ENCODE results near the gene TCEAL9. TPM values are rescaled to one million over a fixed set of nuclear protein-coding genes. Genes with fewer than 3 reads are reported as not detected.
A peak's percentile ranks its signal among the peaks of the same experiment; 100 is the strongest.
"Not testable (repeated sequence)": the region's sequence is repeated elsewhere in the genome, so short reads cannot be mapped to it uniquely, and the experiment has no call there.

TCEAL9 gene
- total RNA-seq, 4 donors from 2014 or later: 24.3 to 37.7 (median 27.5) TPM

GRCh38 chrX:103376118-103376978, 20.0 kb downstream of the TCEAL9 start, which contains the start of gene BEX3:
Gene BEX3 (plus strand): TSS chrX:103376538. CDS start chrX:103377522, 984 bp downstream.
- no peak for DNase-seq (ENCODE audit: low spot score in 2 of 2)
- H3K4me3 ChIP-seq (ENCODE audit: low read depth, poor library complexity, severe bottlenecking): peak within 1 kb of the TSS; percentile 30
- TF ChIP-seq POLR2A (IDR thresholded peaks at IDR 0.05): no peak
- TF ChIP-seq CTCF (IDR thresholded peaks at IDR 0.05): no peak
- WGBS, 2 donors: 35 to 39% methylated on average over 4 to 50 of the region's 62 CpGs
- intact Hi-C loops (cut with DNase I; ENCODE audit: low total_unique reads): no loop called here

- intact Hi-C loops (cut with DNase I; ENCODE audit: low total_unique reads): no loop called here
- TF ChIP-seq POLR2A (IDR thresholded peaks at IDR 0.05) (no peak), CTCF (IDR thresholded peaks at IDR 0.05) (no peak)
- no peak for DNase-seq (ENCODE audit: low spot score in 2 of 2)
- no peak overlapping the region for H3K4me3 ChIP-seq (ENCODE audit: low read depth, poor library complexity, severe bottlenecking)
- 0 to 44% methylated on average over 5 to 18 of the region's 19 CpGs for WGBS, 2 donors
These were observed 20.6 kb downstream of the TCEAL9 start for GRCh38 chrX:103376979-103377324.

- no peak for DNase-seq (ENCODE audit: low spot score in 2 of 2)
- WGBS, 2 donors: 68 to 80% methylated on average over 2 of the region's 2 CpGs
- H3K4me3 ChIP-seq (ENCODE audit: low read depth, poor library complexity, severe bottlenecking): no peak overlapping the region
- TF ChIP-seq POLR2A (IDR thresholded peaks at IDR 0.05): no peak
- intact Hi-C loops (cut with DNase I; ENCODE audit: low total_unique reads): no loop called here
These were observed 22.7 kb downstream of the TCEAL9 start for GRCh38 chrX:103378990-103379389.

GRCh38 chrX:103382877-103383276, 26.6 kb downstream of the TCEAL9 start:
- no peak overlapping the region for H3K4me3 ChIP-seq (ENCODE audit: low read depth, poor library complexity, severe bottlenecking)
- no peak for TF ChIP-seq CTCF (IDR thresholded peaks at IDR 0.05)
- no peak for TF ChIP-seq POLR2A (IDR thresholded peaks at IDR 0.05)
- WGBS, 2 donors: 83 to 87% methylated on average over 1 of the region's 1 CpG
- DNase-seq (ENCODE audit: low spot score in 2 of 2): no peak
- intact Hi-C loops (cut with DNase I; ENCODE audit: low total_unique reads): no loop called here

GRCh38 chrX:103384672-103385071, 28.4 kb downstream of the TCEAL9 start:
- H3K4me3 ChIP-seq (ENCODE audit: low read depth, poor library complexity, severe bottlenecking): no peak overlapping the region
- no peak for TF ChIP-seq POLR2A (IDR thresholded peaks at IDR 0.05)
- no peak for TF ChIP-seq CTCF (IDR thresholded peaks at IDR 0.05)
- intact Hi-C loops (cut with DNase I; ENCODE audit: low total_unique reads): no loop called here
- no peak for DNase-seq (ENCODE audit: low spot score in 2 of 2)
- 71 to 84% methylated on average over 2 of the region's 2 CpGs for WGBS, 2 donors

- WGBS, 2 donors: 81 to 90% methylated on average over 5 of the region's 5 CpGs
These were observed 29.1 kb downstream of the TCEAL9 start for GRCh38 chrX:103385283-103385830.

More at GRCh38 chrX:103385283-103385830, 29.1 kb downstream of the TCEAL9 start:
- intact Hi-C loops (cut with DNase I; ENCODE audit: low total_unique reads); DNase-seq (ENCODE audit: low spot score in 2 of 2); H3K4me3 ChIP-seq (ENCODE audit: low read depth, poor library complexity, severe bottlenecking): not testable (repeated sequence)
